Endothelial cell of umbilical vein (primary cell): Measurements from ENCODE around the gene NOPCHAP1.

Experiments used
- EZH2 ChIP-seq: IDR thresholded peaks from 2 replicates; pipeline ENCODE4 v1.6.1; 2012; ENCODE audit warnings: borderline replicate concordance, low read depth, mild to moderate bottlenecking, moderate library complexity, low read length, inconsistent platforms; ENCODE audit not compliant: severe bottlenecking
- FOS ChIP-seq: IDR thresholded peaks from 2 replicates; pipeline ENCODE4 v1.6.1; 2011; ENCODE audit warnings: mild to moderate bottlenecking, low read length, moderate library complexity, borderline replicate concordance; ENCODE audit not compliant: insufficient read depth
- GATA2 ChIP-seq: IDR thresholded peaks from 2 replicates; pipeline ENCODE4 v1.7.0; 2011; ENCODE audit warnings: low read depth, mild to moderate bottlenecking, moderate library complexity, mixed read lengths, low read length; ENCODE audit not compliant: insufficient read length, insufficient read depth
- JUN ChIP-seq: IDR thresholded peaks from 2 replicates; pipeline ENCODE4 v1.6.1; 2011; ENCODE audit warnings: borderline replicate concordance, low read depth; ENCODE audit not compliant: insufficient read length, insufficient read depth
- MYC ChIP-seq: IDR thresholded peaks from one replicate; pipeline ENCODE4 v1.6.1; 2011; ENCODE audit warnings: mild to moderate bottlenecking, low read depth, low read length
- POLR2A ChIP-seq: IDR thresholded peaks from 2 replicates; pipeline ENCODE4 v1.6.1; 2012; ENCODE audit warnings: low read depth, mild to moderate bottlenecking, control low read depth, low read length
- POLR2AphosphoS5 ChIP-seq: IDR thresholded peaks from 2 replicates; pipeline ENCODE4 v1.6.1; 2012; ENCODE audit warnings: low read depth, mild to moderate bottlenecking, control low read depth, low read length, moderate library complexity; ENCODE audit not compliant: insufficient read depth
- TF ChIP-seq, protein P1 (sequence below): IDR thresholded peaks from 2 replicates; pipeline ENCODE4 v1.6.1; 2011; ENCODE audit not compliant: insufficient read depth, insufficient read length
- TF ChIP-seq, protein P2 (sequence below), 2 donors: IDR thresholded peaks; 1 replicate in 1 of 2; 2 replicates in 1 of 2; pipeline ENCODE4 v1.5.1; 2011; ENCODE audit warnings: low read length in 2 of 2, mild to moderate bottlenecking in 2 of 2, moderate library complexity in 2 of 2, control low read depth in 1 of 2, inconsistent platforms in 1 of 2, low read depth in 1 of 2; ENCODE audit not compliant: insufficient read depth in 1 of 2; ENCODE audit errors: extremely low read depth in 1 of 2

DNA sequence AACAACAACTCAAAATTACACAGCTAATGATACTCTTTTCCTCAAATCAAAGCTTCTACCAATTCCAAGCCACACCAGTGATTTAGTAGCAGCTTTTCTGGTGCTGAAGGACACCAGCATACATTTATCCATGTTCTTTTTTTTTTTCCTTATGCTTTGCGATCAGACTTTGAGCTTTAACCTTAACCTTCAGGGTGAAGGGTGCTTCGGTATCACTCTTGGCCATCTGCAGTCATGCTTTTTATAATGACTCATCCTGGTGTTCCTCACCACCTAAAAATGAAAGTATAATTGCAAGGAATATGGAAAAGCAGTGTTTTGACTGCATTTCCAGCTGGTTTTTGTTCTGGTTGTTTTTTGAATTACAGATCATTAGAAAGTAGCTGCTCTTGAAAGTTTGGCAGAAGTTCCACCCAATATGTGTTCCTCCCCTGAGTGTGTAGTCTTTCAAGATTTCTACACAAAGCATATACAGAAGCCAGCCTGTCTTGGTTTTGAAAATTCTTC is 26.7 kb upstream of the NOPCHAP1 start:
- TF ChIP-seq, protein P1, sequence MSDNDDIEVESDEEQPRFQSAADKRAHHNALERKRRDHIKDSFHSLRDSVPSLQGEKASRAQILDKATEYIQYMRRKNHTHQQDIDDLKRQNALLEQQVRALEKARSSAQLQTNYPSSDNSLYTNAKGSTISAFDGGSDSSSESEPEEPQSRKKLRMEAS: no peak
- TF ChIP-seq JUN (peak; percentile 65), POLR2AphosphoS5 (no peak), EZH2 (no peak), POLR2A (no peak), GATA2 (peak; percentile 88), FOS (peak; percentile 58), MYC (no peak)
- TF ChIP-seq, protein P2, sequence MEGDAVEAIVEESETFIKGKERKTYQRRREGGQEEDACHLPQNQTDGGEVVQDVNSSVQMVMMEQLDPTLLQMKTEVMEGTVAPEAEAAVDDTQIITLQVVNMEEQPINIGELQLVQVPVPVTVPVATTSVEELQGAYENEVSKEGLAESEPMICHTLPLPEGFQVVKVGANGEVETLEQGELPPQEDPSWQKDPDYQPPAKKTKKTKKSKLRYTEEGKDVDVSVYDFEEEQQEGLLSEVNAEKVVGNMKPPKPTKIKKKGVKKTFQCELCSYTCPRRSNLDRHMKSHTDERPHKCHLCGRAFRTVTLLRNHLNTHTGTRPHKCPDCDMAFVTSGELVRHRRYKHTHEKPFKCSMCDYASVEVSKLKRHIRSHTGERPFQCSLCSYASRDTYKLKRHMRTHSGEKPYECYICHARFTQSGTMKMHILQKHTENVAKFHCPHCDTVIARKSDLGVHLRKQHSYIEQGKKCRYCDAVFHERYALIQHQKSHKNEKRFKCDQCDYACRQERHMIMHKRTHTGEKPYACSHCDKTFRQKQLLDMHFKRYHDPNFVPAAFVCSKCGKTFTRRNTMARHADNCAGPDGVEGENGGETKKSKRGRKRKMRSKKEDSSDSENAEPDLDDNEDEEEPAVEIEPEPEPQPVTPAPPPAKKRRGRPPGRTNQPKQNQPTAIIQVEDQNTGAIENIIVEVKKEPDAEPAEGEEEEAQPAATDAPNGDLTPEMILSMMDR (IDR thresholded peaks at IDR 0.05; ENCODE audit: extremely low read depth in 1 of 2, insufficient read depth in 1 of 2, low read depth in 1 of 2, low read length in 2 of 2): no peak
